HCT116 (cell line): ENCODE data around the gene ACAD9. TPM values are rescaled to one million over a fixed set of nuclear protein-coding genes. Genes with fewer than 3 reads are reported as not detected.

ENCODE experiments used
- ATAC-seq: fragments of 200-7000 bp; cut with Tn5 transposase; 2 replicates; pipeline ENCODE4 v1.9.1; 2020; ENCODE audit warnings: mild to moderate bottlenecking, moderate library complexity
- BruUV-seq: library from RNA; stranded (reverse); fragments of 400-500 nt; replicated peaks from 2 replicates; lab custom pipeline; 2021; lab: Mats Ljungman, UMichigan
- CTCF ChIA-PET: fragments of 300-600 bp; sonication (Branson Sonifier 250); formaldehyde crosslinking; loops from one replicate; lab custom pipeline; 2021; ENCODE audit warnings: antibody characterized with exemption; lab: Charles Lee
- POLR2A ChIA-PET: fragments of 300-600, 350-600 bp; sonication (Branson Sonifier 250); formaldehyde crosslinking; loops from one replicate; lab custom pipeline; 2021; ENCODE audit warnings: antibody characterized with exemption; lab: Charles Lee
- RAD21 ChIA-PET, 2 experiments: fragments of 300-600 bp; sonication (Branson Sonifier 250); formaldehyde crosslinking; loops; one replicate each; lab custom pipeline; 2023; ENCODE audit warnings: low total read pairs in 2 of 2; ENCODE audit not compliant: uncharacterized antibody in 2 of 2, unreplicated experiment in 2 of 2, low non-redundant PET in 1 of 2; lab: Charles Lee
- DNase-seq: peaks from one replicate; pipeline ENCODE4 v3.0.0-alpha.2; 2010; ENCODE audit warnings: low read depth, low spot score
- H2AFZ ChIP-seq: fragments of 200-600 bp; shearing (Covaris generic), sonication (generic); 2 replicates; pipeline ENCODE4 v1.6.1; 2017; ENCODE audit warnings: low read depth, mixed run types, mixed read lengths, antibody characterized with exemption, low read length; ENCODE audit not compliant: poor library complexity, severe bottlenecking
- H3K27ac ChIP-seq: 2 replicates; pipeline ENCODE4 v1.5.1; 2012; ENCODE audit warnings: low read depth, low read length
- H3K27me3 ChIP-seq: fragments of 200-600 bp; sonication (generic); 2 replicates; pipeline ENCODE4 v1.6.1; 2016; ENCODE audit warnings: mixed run types, low read length, mixed read lengths; ENCODE audit not compliant: insufficient read depth
- H3K36me3 ChIP-seq, 2 experiments: fragments of 200-500 bp in 1 of 2; fragments of 200-600 bp in 1 of 2; sonication (Bioruptor generic) in 1 of 2; sonication (generic) in 1 of 2; 2 replicates each; pipeline versions ENCODE4 v1.5.1 to v1.6.1; 2014 to 2016; ENCODE audit warnings: low read length in 2 of 2, inconsistent platforms in 1 of 2, mixed read lengths in 1 of 2, mixed run types in 1 of 2; ENCODE audit not compliant: insufficient read depth in 2 of 2, control insufficient read depth in 1 of 2
- H3K4me1 ChIP-seq, 2 experiments: fragments of 200-600 bp in 1 of 2; sonication (generic) in 1 of 2; 2 replicates each; pipeline versions ENCODE4 v1.5.1 to v1.6.1; 2012 to 2017; ENCODE audit warnings: low read length in 2 of 2, inconsistent platforms in 1 of 2, mild to moderate bottlenecking in 1 of 2, mixed read lengths in 1 of 2, mixed run types in 1 of 2, moderate library complexity in 1 of 2; ENCODE audit not compliant: insufficient read depth in 2 of 2, control insufficient read depth in 1 of 2
- H3K4me2 ChIP-seq: fragments of 200-600 bp; sonication (generic); 2 replicates; pipeline ENCODE4 v1.6.1; 2017; ENCODE audit warnings: mixed run types, low read length, mixed read lengths
- H3K4me3 ChIP-seq, 2 experiments: fragments of 200-600 bp in 1 of 2; sonication (generic) in 1 of 2; replicated peaks in 1 of 2; 2 replicates each; pipeline ENCODE4 v1.5.1; 2011 to 2016; ENCODE audit warnings: low read length in 2 of 2, control low read depth in 1 of 2, low read depth in 1 of 2, mild to moderate bottlenecking in 1 of 2, mixed read lengths in 1 of 2, mixed run types in 1 of 2
- H3K79me2 ChIP-seq: fragments of 200-600 bp; sonication (generic); 2 replicates; pipeline ENCODE4 v1.6.1; 2017; ENCODE audit warnings: mild to moderate bottlenecking, mixed run types, low read length, moderate library complexity, mixed read lengths; ENCODE audit not compliant: insufficient read depth
- H3K9ac ChIP-seq: fragments of 200-600 bp; sonication (generic); 2 replicates; pipeline ENCODE4 v1.6.1; 2016; ENCODE audit warnings: low read length, mixed read lengths
- H3K9me2 ChIP-seq: fragments of 200-600 bp; sonication (generic), shearing (Covaris generic); 2 replicates; pipeline ENCODE4 v1.6.1; 2017; ENCODE audit warnings: mixed run types, mild to moderate bottlenecking, moderate library complexity; ENCODE audit not compliant: insufficient read depth
- H3K9me3 ChIP-seq, 2 experiments: fragments of 200-500 bp in 1 of 2; fragments of 200-600 bp in 1 of 2; sonication (Bioruptor generic) in 1 of 2; sonication (generic) in 1 of 2; 2 replicates each; pipeline ENCODE4 v1.6.1; 2014 to 2017; ENCODE audit warnings: low read length in 2 of 2, mixed read lengths in 2 of 2, inconsistent platforms in 1 of 2, low read depth in 1 of 2, mild to moderate bottlenecking in 1 of 2, mixed run types in 1 of 2, moderate library complexity in 1 of 2; ENCODE audit not compliant: control insufficient read depth in 1 of 2, insufficient read depth in 1 of 2
- H4K20me1 ChIP-seq: fragments of 200-600 bp; sonication (generic), shearing (Covaris generic); 2 replicates; pipeline ENCODE4 v1.6.1; 2017; ENCODE audit warnings: mixed run types, mild to moderate bottlenecking, moderate library complexity; ENCODE audit not compliant: insufficient read depth
- CBX3 ChIP-seq: IDR thresholded peaks from 2 replicates; pipeline ENCODE4 v1.6.1; 2012; ENCODE audit warnings: low read depth
- EGR1 ChIP-seq: IDR thresholded peaks from 2 replicates; pipeline ENCODE4 v1.6.1; 2012; ENCODE audit warnings: low read depth
- JUND ChIP-seq: IDR thresholded peaks from 2 replicates; pipeline ENCODE4 v1.6.1; 2012
- MAX ChIP-seq: IDR thresholded peaks from 2 replicates; pipeline ENCODE4 v1.6.1; 2012
- SP1 ChIP-seq: IDR thresholded peaks from 2 replicates; pipeline ENCODE4 v1.6.1; 2012; ENCODE audit warnings: low read depth
- YY1 ChIP-seq: IDR thresholded peaks from 2 replicates; pipeline ENCODE4 v1.6.1; 2011; ENCODE audit warnings: low read length, low read depth, moderate library complexity, mild to moderate bottlenecking; ENCODE audit not compliant: insufficient replicate concordance; ENCODE audit errors: extremely low read depth
- ZFX ChIP-seq: fragments of 450-650 bp; IDR thresholded peaks from 2 replicates; pipeline ENCODE4 v1.6.1; 2017
- ZNF274 ChIP-seq: fragments of 200-500 bp; sonication (Bioruptor generic); IDR thresholded peaks from 2 replicates; pipeline ENCODE4 v1.6.1; 2014; ENCODE audit warnings: mild to moderate bottlenecking, low read depth, low read length, inconsistent platforms
- intact Hi-C: fragments of 100-400 bp; cut with micrococcal nuclease; formaldehyde crosslinking; loops from 2 replicates; pipeline ENCODE4 v1.10.0; 2022
- total RNA-seq: library from RNA; stranded (reverse); gene quantifications from one replicate; pipeline ENCODE4 v1.2.1, GENCODE V29; 2021; ENCODE audit not compliant: unreplicated experiment
- TF ChIP-seq, protein P1 (sequence below): IDR thresholded peaks from 2 replicates; pipeline ENCODE4 v1.6.1; 2012; ENCODE audit warnings: low read depth

ACAD9 gene
- total RNA-seq, 1 experiment from 2014 or later = 55.8 TPM

DNA sequence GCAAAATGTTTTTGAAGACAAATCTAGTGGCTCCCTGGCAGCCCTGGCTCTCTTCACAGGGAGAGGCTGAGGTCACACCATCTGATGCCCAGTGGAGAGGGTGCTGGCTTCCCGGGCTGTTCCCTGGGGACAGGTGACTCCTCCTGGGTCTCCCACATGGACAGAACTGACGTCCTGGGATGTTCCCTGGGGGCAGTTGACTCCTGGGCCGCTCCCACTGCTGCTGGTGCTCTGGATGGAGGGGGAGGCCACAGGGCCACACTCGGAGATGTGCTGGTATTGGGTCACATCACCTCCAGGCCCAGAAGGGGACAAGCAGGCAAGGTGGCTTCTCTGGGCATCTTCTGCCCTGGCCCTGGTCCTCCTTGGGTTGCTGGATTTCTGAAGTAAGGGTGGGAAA, 27.8 kb upstream of the ACAD9 start:
- CTCF ChIA-PET = no interaction called here
- BruUV-seq = no TSS peak
- Histone ChIP-seq H3K4me2 (no peak overlapping the region), H3K36me3 (no peaks in the 10 kb centered on the region), H3K4me3 (no peak overlapping the region), H3K79me2 (no peaks in the 10 kb centered on the region), H3K27ac (no peak overlapping the region), H3K27me3 (no peaks in the 10 kb centered on the region), H3K4me1 (no peaks in the 10 kb centered on the region), H3K9me3 (peaks cover 0 to 14% of the 10 kb centered on the region in 2 experiments; a peak in 2 of 4 replicates), H2AFZ (no peak overlapping the region), H3K9ac (no peak overlapping the region), H3K9me2 (no peaks in the 10 kb centered on the region), H4K20me1 (no peaks in the 10 kb centered on the region)
- intact Hi-C loops = no loop called here
- TF ChIP-seq MAX (no peak), ZFX (no peak), CBX3 (no peak), JUND (no peak), EGR1 (no peak), YY1 (no peak), ZNF274 (no peak), SP1 (no peak)
- TF ChIP-seq, protein P1, sequence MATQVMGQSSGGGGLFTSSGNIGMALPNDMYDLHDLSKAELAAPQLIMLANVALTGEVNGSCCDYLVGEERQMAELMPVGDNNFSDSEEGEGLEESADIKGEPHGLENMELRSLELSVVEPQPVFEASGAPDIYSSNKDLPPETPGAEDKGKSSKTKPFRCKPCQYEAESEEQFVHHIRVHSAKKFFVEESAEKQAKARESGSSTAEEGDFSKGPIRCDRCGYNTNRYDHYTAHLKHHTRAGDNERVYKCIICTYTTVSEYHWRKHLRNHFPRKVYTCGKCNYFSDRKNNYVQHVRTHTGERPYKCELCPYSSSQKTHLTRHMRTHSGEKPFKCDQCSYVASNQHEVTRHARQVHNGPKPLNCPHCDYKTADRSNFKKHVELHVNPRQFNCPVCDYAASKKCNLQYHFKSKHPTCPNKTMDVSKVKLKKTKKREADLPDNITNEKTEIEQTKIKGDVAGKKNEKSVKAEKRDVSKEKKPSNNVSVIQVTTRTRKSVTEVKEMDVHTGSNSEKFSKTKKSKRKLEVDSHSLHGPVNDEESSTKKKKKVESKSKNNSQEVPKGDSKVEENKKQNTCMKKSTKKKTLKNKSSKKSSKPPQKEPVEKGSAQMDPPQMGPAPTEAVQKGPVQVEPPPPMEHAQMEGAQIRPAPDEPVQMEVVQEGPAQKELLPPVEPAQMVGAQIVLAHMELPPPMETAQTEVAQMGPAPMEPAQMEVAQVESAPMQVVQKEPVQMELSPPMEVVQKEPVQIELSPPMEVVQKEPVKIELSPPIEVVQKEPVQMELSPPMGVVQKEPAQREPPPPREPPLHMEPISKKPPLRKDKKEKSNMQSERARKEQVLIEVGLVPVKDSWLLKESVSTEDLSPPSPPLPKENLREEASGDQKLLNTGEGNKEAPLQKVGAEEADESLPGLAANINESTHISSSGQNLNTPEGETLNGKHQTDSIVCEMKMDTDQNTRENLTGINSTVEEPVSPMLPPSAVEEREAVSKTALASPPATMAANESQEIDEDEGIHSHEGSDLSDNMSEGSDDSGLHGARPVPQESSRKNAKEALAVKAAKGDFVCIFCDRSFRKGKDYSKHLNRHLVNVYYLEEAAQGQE = no peak
- no peak for ATAC-seq
- no peak for DNase-seq
- RAD21 ChIA-PET = no interaction called here
- POLR2A ChIA-PET = no interaction called here
